Endothelial cell of umbilical vein (primary cell): ENCODE results near the gene SLC49A3. TPM values are rescaled to one million over a fixed set of nuclear protein-coding genes. Genes with fewer than 3 reads are reported as not detected.

Experiments
- BruUV-seq: library from RNA; stranded (reverse); fragments of 400-500 nt; replicated peaks from 2 replicates; lab custom pipeline; 2021; lab: Mats Ljungman, UMichigan
- CTCF ChIA-PET: fragments of 300-600, 350-600 bp; sonication (Branson Sonifier 250); formaldehyde crosslinking; loops from one replicate; lab custom pipeline; 2021; ENCODE audit warnings: antibody characterized with exemption, inconsistent platforms; lab: Charles Lee
- POLR2A ChIA-PET: fragments of 300-600, 350-600 bp; sonication (Branson Sonifier 250); formaldehyde crosslinking; loops from one replicate; lab custom pipeline; 2021; ENCODE audit warnings: antibody characterized with exemption, inconsistent platforms; lab: Charles Lee
- DNase-seq: peaks from one replicate; pipeline ENCODE4 v3.0.0-alpha.2; 2011; ENCODE audit warnings: low read depth, low spot score
- FAIRE-seq: peaks from 2 replicates; lab custom pipeline; 2011; peaks lifted over from hg19 to GRCh38; lab: Jason Lieb, UNC
- H2AFZ ChIP-seq: 2 replicates; pipeline ENCODE4 v1.6.0; 2012; ENCODE audit warnings: low read depth, low read length, control low read depth, inconsistent platforms
- H3K27ac ChIP-seq: 2 replicates; pipeline ENCODE4 v1.5.1; 2011; ENCODE audit warnings: low read depth, mild to moderate bottlenecking, control low read depth, low read length, moderate library complexity; ENCODE audit not compliant: insufficient read depth
- H3K27me3 ChIP-seq, 2 experiments: 2 replicates each; pipeline versions ENCODE4 v1.6.0 to v1.6.1; 2011; ENCODE audit warnings: low read length in 2 of 2, mixed read lengths in 1 of 2; ENCODE audit not compliant: control insufficient read depth in 2 of 2, insufficient read depth in 2 of 2
- H3K36me3 ChIP-seq, 2 experiments: 2 replicates in 1 of 2; 3 replicates in 1 of 2; pipeline ENCODE4 v1.5.1; 2011; ENCODE audit warnings: low read length in 2 of 2, mild to moderate bottlenecking in 1 of 2, moderate library complexity in 1 of 2; ENCODE audit not compliant: control insufficient read depth in 2 of 2, insufficient read depth in 2 of 2; ENCODE audit errors: extremely low read depth in 1 of 2
- H3K4me1 ChIP-seq: 3 replicates; pipeline ENCODE4 v1.5.1; 2011; ENCODE audit warnings: mild to moderate bottlenecking, low read length; ENCODE audit not compliant: control insufficient read depth, insufficient read depth; ENCODE audit errors: extremely low read depth
- H3K4me2 ChIP-seq: 2 replicates; pipeline ENCODE4 v1.6.1; 2011; ENCODE audit warnings: low read length, control low read depth, mixed read lengths; ENCODE audit not compliant: insufficient read depth
- H3K4me3 ChIP-seq, 3 experiments: fragments of 200-600 bp in 1 of 3; sonication (generic), shearing (Covaris generic) in 1 of 3; replicated peaks in 1 of 3; 2 replicates each; pipeline ENCODE4 v1.5.1; 2011 to 2016; ENCODE audit warnings: control low read depth in 3 of 3, low read length in 3 of 3, mild to moderate bottlenecking in 2 of 3, inconsistent platforms in 1 of 3, low read depth in 1 of 3, moderate library complexity in 1 of 3; ENCODE audit not compliant: insufficient read depth in 1 of 3
- H3K79me2 ChIP-seq: 2 replicates; pipeline ENCODE4 v1.6.0; 2012; ENCODE audit warnings: low read length, inconsistent platforms; ENCODE audit not compliant: control insufficient read depth, insufficient read depth
- H3K9ac ChIP-seq: replicated peaks from 2 replicates; pipeline ENCODE3; 2011; ENCODE audit warnings: low read length, control low read depth; ENCODE audit not compliant: insufficient read depth; ENCODE audit errors: extremely low read depth
- H3K9me1 ChIP-seq: replicated peaks from 3 replicates; pipeline ENCODE4 v1.6.0; 2011; ENCODE audit warnings: mild to moderate bottlenecking, low read length; ENCODE audit not compliant: control insufficient read depth, insufficient read depth; ENCODE audit errors: extremely low read depth
- H3K9me3 ChIP-seq: replicated peaks from 2 replicates; pipeline ENCODE4 v1.5.1; 2012; ENCODE audit warnings: low read length, inconsistent platforms; ENCODE audit not compliant: control insufficient read depth, insufficient read depth
- H4K20me1 ChIP-seq: replicated peaks from 2 replicates; pipeline ENCODE3; 2011; ENCODE audit warnings: mild to moderate bottlenecking, low read length; ENCODE audit not compliant: control insufficient read depth, insufficient read depth; ENCODE audit errors: extremely low read depth
- CTCF ChIP-seq, 2 donors: IDR thresholded peaks; 1 replicate in 1 of 2; 2 replicates in 1 of 2; pipeline ENCODE4 v1.5.1; 2011; ENCODE audit warnings: low read length in 2 of 2, mild to moderate bottlenecking in 2 of 2, moderate library complexity in 2 of 2, control low read depth in 1 of 2, inconsistent platforms in 1 of 2, low read depth in 1 of 2; ENCODE audit not compliant: insufficient read depth in 1 of 2; ENCODE audit errors: extremely low read depth in 1 of 2
- EZH2 ChIP-seq: IDR thresholded peaks from 2 replicates; pipeline ENCODE4 v1.6.1; 2012; ENCODE audit warnings: borderline replicate concordance, low read depth, mild to moderate bottlenecking, moderate library complexity, low read length, inconsistent platforms; ENCODE audit not compliant: severe bottlenecking
- FOS ChIP-seq: IDR thresholded peaks from 2 replicates; pipeline ENCODE4 v1.6.1; 2011; ENCODE audit warnings: mild to moderate bottlenecking, low read length, moderate library complexity, borderline replicate concordance; ENCODE audit not compliant: insufficient read depth
- GATA2 ChIP-seq: IDR thresholded peaks from 2 replicates; pipeline ENCODE4 v1.7.0; 2011; ENCODE audit warnings: low read depth, mild to moderate bottlenecking, moderate library complexity, mixed read lengths, low read length; ENCODE audit not compliant: insufficient read length, insufficient read depth
- JUN ChIP-seq: IDR thresholded peaks from 2 replicates; pipeline ENCODE4 v1.6.1; 2011; ENCODE audit warnings: borderline replicate concordance, low read depth; ENCODE audit not compliant: insufficient read length, insufficient read depth
- MAX ChIP-seq: IDR thresholded peaks from 2 replicates; pipeline ENCODE4 v1.6.1; 2011; ENCODE audit not compliant: insufficient read depth, insufficient read length
- MYC ChIP-seq: IDR thresholded peaks from one replicate; pipeline ENCODE4 v1.6.1; 2011; ENCODE audit warnings: mild to moderate bottlenecking, low read depth, low read length
- POLR2A ChIP-seq: IDR thresholded peaks from 2 replicates; pipeline ENCODE4 v1.6.1; 2012; ENCODE audit warnings: low read depth, mild to moderate bottlenecking, control low read depth, low read length
- POLR2AphosphoS5 ChIP-seq: IDR thresholded peaks from 2 replicates; pipeline ENCODE4 v1.6.1; 2012; ENCODE audit warnings: low read depth, mild to moderate bottlenecking, control low read depth, low read length, moderate library complexity; ENCODE audit not compliant: insufficient read depth
- dilution Hi-C: fragments of 300-500 bp; cut with MboI; formaldehyde crosslinking; loops from one replicate; pipeline ENCODE4 v1.15.0; 2019; ENCODE audit warnings: low sequenced_read_pairs; ENCODE audit not compliant: extremely low pct_ligation_motif_present
- intact Hi-C: fragments of 100-400 bp; cut with micrococcal nuclease; formaldehyde crosslinking; loops from one replicate; pipeline ENCODE4 v1.10.0; 2022
- polyA plus RNA-seq, 4 experiments: library from polyadenylated mRNA; depleted of rRNA in 3 of 4; stranded (reverse) in 3 of 4; unstranded in 1 of 4; fragments of >200 nt; gene quantifications; 2 replicates each; pipeline versions ENCODE4 v1.2.1 to v1.2.3, GENCODE V29; 2011 to 2012; ENCODE audit warnings: missing spikeins in 1 of 4
- total RNA-seq: library from RNA; stranded (reverse); gene quantifications from 2 replicates; pipeline ENCODE4 v1.2.3, GENCODE V29; 2021

Gene SLC49A3
- total and polyA plus RNA-seq, 2 donors (not counting 3 experiments of a cell fraction or from before 2014, with no cell fraction given): 4.2 to 11.5 TPM

- Histone ChIP-seq H3K4me3 (no peak overlapping the region), H3K9me3 (no peaks in the 10 kb centered on the region), H3K9me1 (no peaks in the 10 kb centered on the region), H3K4me2 (no peak overlapping the region), H3K79me2 (no peaks in the 10 kb centered on the region), H3K4me1 (no peaks in the 10 kb centered on the region), H2AFZ (no peak overlapping the region), H3K9ac (no peak overlapping the region), H3K27ac (no peak overlapping the region), H3K27me3 (no peaks in the 10 kb centered on the region), H3K36me3 (no peaks in the 10 kb centered on the region), H4K20me1 (no peaks in the 10 kb centered on the region)
- ChIA-PET POLR2A (no interaction called here), CTCF (no interaction called here)
- TF ChIP-seq POLR2A (no peak), GATA2 (no peak), CTCF (IDR thresholded peaks at IDR 0.05; ENCODE audit: extremely low read depth in 1 of 2, insufficient read depth in 1 of 2, low read depth in 1 of 2, low read length in 2 of 2) (no peak), MAX (no peak), FOS (no peak), EZH2 (no peak), POLR2AphosphoS5 (no peak), MYC (no peak), JUN (no peak)
- intact Hi-C loops (no loop called here), dilution Hi-C loops (no loop called here)
- no peak for FAIRE-seq
- no peak for DNase-seq
- no TSS peak for BruUV-seq
Measured at GRCh38 chr4:633406-633805, 55.5 kb downstream of the SLC49A3 start.
